NCI-H510A treated with DMSO at 0.1 percent for 48 hours (cell line): Measurements from ENCODE around the gene ERMAP.
"Not testable (repeated sequence)": the region's sequence is repeated elsewhere in the genome, so short reads cannot be mapped to it uniquely, and the experiment has no call there.

Source experiments
- DNase-seq: peaks from one replicate; lab custom pipeline; 2025; lab: John Stamatoyannopoulos, UW

Gene ERMAP

DNA sequence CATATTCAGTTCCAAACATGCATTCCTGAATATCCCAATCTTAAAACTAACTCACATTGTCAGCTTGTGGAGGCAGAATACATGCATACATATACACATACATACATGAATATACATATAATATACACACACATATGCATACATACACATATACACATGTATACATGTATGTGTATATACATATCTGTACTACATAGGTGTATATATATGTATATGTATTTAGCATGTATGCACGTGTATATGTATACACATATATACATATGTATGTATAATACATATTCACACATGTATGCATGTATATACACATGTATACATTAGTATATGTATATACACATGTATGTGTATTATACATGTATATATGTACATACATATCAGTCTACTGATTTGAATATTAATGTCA lies 28.3 kb downstream of the ERMAP start:
- no peak for DNase-seq

DNA sequence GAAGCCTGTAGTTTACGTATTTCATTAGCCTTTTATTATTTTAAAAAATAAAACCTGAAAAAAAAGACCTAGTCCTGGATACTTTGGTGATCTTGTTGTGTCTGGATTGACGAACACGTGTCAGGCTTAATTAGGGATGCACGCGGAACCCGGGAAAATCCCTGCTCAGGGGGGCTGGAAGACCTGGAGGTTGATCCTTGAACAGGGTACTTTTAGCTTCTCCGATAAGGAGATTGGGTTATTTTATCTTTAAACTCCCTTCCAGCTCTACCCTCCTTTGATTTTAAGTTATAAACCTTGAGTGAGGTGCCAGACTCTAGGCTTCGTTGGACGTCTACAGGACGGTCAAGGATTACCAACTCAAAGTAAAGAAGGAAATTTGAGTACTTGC lies 28.9 kb downstream of the ERMAP start:
- peak; percentile 18 for DNase-seq

DNA sequence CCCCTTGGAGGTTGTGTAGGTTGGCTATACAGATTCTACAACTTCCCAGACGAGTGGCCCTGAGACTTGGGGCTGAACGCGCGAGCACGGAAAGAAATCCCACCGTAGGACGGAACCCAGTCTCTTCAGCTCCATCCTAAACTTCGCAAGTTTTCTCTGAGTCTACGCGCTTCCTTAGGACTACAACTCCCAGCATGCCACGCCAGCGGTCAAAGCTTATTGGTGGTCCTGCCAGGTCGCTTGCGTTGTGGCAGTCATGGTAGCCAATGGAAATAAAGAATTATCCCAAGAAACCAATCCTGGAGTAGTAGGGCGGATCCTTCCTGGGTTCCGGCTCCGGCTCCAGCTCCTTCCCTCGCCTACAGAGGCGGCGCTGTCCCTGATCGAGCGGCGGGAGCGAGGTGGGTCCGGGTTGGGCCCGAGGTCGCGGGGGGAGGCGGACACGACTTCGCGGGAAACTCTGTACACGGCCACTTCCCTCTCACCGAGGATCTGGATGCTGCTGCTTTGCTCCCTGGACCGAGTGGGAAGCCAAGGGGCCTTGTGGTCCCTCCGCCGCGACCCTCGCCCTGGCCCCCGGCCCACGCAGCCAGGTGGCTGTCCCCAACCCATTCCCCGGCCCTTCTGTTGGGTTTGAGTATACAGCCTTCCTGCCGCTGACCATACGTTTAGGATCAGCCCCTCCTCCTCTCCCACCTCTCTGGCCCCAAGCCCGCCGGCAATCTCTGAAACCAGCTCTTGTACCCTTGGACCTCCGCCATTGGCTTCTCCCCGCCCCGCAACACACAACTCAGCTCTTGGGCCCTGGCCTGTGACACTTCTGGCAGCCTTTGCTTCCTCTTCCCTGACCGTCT lies 29.6 kb downstream of the ERMAP start, which contains the start of gene ZNF691:
ZNF691 (plus strand) TSS at position 357 of the 854 bp plus-strand sequence. CDS start 3,046 bp downstream, outside the sequence.
- DNase-seq, result peak; percentile 97

DNA sequence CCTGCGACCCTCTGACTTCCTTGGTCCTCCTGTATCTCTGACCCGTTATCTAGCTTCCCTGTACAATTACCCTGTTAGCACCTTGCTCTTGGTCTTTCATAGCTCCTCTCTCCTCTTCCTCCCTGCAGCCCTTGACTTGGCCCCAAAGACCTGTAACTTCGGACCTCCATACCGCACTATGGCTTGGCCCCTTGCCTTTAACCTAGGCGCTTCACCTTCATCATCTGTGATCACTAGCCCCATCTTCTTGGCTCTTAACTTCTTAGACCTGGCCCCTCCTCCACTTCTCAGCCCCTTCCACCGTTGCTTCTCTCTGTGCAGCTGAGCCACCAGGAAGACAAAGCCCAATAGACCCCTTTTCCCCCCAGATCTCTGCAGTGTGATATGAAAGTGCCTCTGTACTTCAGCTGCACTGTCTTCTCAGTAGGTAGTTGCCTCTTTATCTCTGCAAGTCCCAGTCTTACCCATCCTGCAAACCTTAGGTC lies 30.2 kb downstream of the ERMAP start:
- no peak for DNase-seq

DNA sequence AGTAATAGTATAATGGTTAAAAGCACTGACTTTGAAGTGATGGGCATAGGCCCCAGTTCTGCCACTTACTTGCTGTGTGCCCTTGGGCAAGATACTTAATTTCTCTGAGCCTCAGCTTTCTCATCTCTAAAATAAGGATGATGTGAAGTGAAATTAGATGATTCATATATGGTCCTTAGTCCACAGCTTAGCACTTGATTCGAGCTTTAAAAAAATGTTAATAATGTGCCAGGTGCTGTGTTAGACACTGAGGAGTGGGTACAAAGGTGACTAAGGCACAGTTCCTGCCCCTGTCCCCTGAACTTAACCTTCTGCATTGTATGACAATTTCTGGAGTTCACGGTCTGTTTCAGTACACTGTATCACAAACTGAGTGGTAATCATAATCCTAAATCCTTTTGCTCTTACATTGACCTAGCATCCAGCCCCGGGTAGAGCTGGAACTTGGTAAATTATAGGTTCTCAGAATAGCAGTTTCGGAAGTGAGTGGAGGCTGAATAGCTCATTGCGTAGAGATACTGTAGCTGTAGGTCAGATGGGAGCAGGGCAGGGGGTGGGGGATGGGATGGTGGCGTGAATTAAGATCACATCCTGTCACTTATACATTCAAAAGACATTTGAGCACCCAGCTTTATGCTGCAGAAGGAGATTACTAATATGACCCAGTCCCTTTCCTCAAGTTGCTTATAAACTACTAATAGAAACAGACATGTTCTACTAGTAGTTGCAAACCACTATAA lies 31.0 kb downstream of the ERMAP start:
- DNase-seq, result no peak

DNA sequence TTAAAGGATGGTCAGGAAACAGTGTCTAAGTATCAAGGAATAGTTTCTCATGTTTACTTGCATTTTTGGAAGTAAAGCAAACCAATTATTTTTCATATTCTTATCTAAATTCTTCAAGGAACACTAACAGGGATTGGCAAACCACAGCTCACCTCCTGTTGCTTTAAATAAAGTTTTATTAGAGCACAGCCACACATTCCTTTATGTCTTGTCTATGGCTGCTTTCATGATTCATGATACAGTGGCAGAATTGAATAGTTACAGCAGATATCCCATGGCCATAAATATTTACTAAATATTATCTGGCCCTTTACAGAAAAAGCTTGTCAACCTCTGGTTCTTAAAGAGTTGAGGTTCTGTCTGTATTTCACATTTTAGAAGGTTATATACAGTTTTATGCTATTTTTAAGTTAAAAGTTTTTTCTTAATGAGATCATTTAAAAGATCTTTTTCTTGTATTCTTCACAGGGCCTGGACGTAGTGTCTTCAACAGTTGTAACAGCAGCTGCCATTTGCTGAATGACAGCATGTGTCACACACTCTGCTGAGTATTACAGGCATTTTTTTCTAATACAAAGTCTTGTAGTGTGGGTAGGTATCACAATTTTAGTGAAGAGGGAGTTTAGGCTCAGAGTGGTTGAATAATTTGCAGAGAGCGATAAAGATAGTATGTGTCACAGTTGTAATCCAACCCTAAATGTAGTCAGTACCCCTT lies 32.1 kb downstream of the ERMAP start:
- DNase-seq, result no peak

DNA sequence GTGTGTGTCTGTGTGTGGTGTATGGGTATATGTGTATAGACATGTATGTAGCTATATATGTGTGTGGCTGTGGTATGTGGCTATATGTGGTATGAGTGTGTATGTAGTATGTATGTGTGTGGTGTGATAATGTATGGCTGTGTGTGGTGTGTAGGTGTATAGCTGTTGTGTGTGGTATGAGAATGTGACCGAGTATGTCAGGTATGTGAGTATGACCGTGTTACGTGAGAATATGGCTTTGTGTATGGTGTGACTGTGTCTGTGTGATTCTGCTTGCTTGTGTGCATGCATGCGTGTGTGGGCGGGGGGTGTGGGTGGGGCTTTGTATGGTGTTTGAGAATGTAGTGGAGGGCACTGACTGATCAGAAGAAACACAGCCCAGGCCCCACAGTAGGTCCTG lies 33.0 kb downstream of the ERMAP start:
- DNase-seq, result no peak

DNA sequence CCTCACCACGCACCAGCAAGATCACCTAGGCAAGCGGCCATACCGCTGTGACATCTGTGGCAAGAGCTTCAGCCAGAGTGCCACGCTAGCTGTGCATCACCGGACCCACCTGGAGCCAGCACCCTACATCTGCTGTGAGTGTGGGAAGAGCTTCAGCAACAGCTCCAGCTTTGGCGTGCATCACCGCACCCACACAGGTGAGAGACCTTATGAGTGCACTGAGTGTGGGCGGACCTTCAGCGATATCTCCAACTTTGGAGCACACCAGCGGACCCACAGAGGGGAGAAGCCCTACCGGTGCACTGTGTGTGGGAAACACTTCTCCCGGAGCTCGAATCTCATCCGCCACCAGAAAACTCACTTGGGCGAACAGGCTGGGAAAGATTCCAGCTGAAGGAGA lies 34.5 kb downstream of the ERMAP start:
- DNase-seq, result no peak

DNA sequence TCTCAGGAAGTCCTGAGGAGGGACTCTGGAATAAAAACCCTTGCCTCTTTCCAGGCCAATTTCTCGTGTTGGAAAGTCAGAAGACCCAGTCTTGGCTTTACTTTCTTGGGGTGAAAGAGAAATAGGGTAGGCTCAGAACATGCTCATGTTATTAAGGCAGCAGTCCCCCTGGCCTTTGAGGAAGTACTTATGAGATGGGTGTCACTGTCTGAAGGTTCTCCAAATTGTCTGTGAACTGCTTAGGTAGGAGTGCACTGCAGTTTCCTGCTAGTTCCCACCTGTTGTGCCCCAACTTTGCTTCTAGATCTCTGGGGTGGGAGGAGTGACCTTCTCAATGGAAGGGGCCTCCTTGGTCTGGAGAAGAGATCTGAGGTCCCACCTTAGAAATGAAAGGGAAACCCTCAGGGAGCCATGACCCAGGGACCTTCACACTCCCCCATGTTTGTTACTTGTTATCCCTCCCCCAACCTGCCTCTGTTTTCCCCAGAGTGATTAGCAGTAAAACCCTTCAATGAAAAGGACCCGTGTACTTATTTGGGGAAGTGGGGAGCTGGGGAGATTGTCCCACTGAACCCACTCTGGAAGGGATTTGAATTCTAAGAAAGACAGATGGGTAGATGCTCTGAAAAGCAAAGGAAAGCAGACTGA lies 35.2 kb downstream of the ERMAP start:
- no peak for DNase-seq

DNA sequence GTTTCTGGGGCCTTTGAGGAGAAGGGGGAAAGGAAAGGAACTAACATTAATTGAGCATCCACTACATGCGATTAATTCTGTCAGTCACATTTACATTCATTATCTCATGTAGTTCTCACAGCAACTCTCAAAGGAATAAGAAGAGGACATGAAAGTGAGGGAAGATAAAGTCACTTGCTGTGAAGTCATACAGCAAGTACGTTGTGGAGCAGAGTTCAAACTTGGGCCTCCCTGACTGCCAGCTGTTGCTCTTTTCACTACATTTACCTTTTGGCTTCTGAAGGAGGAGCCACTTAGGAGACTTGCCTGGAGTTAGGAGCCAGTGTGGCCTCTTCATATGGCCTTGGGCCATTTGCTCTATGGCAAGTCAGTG lies 35.7 kb downstream of the ERMAP start:
- no peak for DNase-seq

DNA sequence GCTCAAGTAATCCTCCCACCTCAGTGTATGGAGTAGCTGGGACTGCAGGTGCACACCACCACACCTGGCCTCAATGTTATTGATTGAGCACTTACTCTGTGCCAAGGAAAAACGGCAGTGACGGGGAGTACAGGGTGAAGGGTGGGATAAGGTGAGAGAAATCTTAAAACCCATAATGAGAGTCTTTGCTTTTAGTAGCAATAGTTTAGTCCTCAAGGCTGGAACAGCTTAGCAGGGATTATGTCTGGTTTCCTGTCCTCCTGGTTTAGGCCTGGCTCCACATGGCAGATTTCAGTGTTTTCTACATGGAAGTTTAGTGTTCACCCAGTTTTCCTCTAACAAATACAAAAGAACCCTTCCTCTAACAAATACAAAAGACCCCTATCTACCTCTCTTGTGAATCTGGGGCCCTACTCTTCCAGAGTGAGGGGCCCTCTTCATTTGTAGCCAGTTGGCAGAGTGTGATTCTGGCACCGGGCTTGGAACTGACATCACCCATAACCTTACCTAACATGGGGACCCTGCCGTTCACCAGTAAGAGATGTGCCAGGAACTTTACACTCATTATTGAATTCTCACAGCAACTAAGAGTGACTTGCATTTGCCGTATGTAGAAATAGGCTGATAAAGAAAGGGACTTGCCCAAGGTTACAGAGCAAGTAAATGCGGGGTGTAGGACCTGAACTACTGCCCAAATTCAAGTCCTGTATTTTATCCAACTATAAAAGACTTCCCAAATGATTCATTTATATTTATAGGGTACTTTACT lies 36.4 kb downstream of the ERMAP start:
- no peak for DNase-seq

DNA sequence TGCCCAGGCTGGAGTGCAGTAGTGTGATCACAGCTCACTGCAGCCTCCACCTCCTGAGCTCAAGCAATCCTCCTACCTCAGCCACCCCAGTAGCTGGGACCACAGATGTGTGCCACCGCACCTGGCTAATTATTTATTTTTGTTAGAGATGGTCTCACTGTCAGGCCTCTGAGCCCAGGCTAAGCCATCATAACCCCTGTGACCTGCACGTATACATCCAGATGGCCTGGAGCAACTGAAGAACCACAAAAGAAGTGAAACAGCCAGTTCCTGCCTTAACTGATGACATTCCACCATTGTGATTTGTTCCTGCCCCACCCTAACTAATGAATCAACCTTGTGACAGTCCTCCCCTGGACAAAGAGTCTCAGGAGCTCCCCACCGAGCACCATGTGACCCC lies 39.6 kb downstream of the ERMAP start:
- not testable (repeated sequence) for DNase-seq

DNA sequence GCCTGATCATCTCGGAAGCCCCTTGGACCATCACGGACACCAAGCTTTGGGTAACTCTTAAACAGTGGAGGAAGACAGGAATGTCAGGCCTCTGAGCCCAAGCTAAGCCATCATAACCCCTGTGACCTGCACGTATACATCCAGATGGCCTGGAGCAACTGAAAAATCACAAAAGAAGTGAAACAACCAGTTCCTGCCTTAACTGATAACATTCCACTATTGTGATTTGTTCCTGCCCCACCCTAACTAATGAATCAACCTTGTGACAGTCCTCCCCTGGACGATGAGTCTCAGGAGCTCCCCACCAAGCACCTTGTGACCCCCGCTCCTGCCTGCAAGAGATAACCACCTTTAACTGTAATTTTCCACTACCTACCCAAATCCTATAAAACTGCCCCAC lies 42.4 kb downstream of the ERMAP start:
- DNase-seq, result not testable (repeated sequence)

DNA sequence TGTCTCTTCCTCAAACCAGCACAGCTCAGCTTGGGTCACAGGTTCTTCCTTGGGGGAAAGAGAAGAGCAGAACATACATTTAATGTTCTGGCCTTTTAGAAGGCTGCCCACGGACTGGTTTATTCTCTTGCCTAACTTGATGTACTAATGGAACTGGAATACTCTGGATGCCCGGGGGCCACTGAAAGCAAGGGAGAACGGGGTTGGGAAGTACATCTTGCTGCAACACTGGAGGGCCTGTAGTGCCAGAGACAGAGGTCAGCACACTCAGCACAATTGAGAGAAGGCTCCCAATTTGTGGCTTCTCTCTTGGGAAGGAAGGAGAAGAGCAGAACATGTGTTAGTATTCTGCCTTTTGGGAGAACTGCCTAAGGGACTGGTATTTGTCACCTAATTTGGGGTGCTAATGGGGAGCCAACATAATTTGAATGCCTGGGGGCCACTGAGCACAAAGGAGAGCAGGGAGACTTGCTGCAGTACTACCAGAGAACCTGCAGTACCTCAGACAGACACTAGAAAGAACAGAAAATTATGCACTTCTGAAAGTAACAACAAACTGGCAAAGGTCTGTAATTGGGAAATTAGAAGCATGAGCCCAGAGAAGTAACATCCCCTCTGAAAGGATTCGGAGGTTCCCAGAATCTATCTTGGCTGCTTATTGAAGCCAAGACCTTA lies 43.6 kb downstream of the ERMAP start:
- DNase-seq, result no peak

DNA sequence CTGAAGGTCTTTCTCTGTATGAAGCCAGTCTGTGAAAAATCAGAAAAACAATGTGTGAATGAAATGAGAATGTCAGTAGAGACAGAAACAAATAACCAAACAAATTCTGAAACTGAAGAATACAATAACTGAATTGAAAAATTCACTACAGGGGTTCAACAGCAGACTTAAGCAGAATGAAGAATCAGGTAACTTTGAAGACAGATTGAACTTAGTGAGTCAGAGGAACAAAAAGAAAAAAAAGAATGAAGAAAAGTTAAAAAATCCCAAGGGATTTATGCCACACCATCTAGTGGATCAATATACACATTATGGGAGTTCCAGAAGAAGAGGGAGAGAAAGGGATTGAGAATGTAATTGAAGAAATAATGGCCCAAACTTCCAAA lies 44.1 kb downstream of the ERMAP start:
- no peak for DNase-seq

DNA sequence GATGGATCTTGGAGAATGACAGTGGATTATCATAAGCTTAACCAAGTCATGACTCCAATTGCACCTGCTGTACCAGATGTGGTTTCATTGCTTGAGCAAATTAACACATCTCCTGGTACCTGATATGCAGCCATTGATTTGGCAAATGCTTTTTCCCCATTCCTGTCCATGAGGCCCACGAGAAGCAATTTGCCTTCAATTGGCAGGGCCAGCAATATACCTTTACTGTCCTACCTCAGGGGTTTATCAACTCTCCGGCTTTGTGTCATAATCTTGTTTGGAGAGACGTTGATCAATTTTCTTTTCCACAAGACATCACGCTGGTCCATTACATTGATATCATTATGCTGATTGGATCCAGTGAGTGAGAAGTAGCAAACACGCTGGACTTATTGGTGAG lies 49.6 kb downstream of the ERMAP start:
- no peak for DNase-seq

DNA sequence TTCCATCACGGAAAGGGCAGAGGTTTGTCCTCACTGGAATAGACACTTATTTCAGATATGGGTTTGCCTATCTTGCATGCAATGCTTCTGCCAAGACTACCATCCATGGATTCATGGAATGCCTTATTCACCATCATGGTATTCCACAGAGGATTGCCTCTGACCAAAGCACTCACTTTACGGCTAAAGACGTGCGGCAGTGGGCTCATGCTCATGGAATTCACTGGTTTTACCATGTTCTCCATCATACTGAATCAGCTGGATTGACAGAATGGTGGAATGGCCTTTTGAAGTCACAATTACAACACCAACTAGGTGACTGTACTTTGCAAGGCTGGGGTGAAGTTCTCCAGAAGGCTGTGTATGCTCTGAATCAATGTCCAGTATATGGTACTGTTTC lies 51.5 kb downstream of the ERMAP start:
- DNase-seq, result not testable (repeated sequence)

DNA sequence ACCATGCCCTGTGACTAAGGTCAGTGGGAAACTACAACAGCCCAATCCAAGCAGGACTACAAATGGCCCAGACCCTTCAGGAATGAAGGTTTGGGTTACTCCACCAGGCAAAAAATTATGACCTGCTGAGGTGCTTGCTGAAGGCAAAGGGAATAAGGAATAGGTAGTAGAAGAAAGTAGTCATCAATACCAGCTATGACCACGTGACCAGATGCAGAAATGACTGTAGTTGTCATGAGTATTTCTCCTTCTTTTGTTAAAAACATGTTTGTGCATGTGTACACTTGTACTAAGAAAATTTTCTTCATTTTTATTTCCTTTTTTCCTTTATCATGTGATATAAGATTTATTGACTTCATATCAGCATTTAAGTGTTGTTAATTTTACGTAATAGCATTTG lies 52.3 kb downstream of the ERMAP start:
- DNase-seq, result not testable (repeated sequence)

DNA sequence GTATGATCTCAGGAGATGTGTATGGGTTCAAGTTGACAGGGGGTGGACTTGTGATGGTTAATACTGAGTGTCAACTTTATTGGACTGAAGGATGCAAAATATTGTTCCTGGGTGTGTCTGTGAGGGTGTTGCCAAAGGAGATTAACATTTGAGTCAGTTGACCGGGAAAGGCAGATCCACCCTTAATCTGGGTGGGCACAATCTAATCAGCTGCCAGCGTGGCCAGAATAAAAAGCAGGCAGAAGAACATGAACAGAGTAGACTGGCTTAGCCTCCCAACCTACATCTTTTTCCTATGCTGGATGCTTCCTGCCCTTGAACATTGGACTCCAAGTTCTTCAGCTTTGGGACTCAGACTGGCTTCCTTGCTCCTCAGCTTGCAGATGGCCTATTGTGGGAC lies 52.8 kb downstream of the ERMAP start:
- DNase-seq, result not testable (repeated sequence)

DNA sequence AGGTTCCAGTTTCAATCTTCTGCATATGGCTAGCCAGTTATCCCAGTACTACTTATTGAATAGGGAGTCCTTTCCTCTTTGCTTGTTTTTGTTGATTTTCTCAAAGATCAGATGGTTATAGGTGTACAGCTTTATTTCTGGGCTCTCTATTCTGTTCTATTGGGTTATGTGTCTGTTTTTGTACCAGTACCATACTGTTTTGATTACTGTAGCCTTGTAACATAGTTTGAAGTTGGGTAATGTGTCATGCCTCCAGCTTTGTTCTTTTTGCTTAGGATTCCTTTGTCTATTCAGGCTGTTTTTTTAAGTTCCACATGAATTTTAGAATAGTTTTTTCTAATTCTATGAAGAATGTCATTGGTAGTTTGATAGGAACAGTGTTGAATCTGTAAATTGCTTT lies 56.2 kb downstream of the ERMAP start:
- not testable (repeated sequence) for DNase-seq

DNA sequence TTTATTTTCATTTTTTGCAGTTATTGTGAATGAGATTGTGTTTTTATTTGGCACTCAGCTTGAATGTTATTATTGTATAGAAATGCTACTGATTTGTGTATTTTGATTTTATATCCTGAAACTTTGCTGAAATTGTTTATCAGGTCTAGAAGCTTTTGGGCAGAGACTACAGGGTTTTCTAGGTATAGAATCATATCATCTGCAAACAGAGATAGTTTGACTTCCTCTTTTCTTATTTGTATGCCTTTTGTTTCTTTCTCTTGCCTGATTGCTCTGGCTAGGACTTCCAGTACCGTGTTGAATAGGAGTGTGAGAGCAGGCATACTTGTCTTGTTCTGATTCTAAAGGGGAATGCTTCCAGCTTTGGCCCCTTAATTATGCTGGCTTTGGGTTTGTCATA lies 56.7 kb downstream of the ERMAP start:
- no peak for DNase-seq
